Measurements from ENCODE around the gene SUMO3.

SUMO3 gene

GRCh38 chr21:44778499-44778911, 39.4 kb downstream of the SUMO3 start:
- no peak for DNase-seq (ENCODE audit: low spot score)

DNA sequence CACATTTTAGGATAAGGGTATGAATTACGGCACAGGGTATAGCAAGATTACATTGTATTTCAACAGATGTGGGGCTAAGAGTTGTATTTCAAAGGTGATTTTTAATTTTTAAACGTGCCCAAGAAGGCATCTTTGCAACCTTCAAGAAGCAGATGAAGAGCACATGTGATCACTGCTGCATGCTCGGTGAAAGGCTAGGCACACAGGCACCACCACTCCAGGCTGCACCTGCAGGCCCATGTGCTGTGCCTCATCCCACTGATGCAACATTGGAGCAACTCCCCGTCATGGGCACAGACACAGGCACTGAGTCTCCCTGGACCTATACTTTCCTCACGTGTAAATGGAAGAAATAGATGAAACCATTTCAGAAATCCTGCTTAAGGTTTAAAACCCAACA, 39.8 kb downstream of the SUMO3 start:
- no peak for DNase-seq (ENCODE audit: low spot score)

GRCh38 chr21:44774972-44775371, 42.9 kb downstream of the SUMO3 start:
- DNase-seq (ENCODE audit: low spot score) = no peak

- peak; percentile 84 for DNase-seq (ENCODE audit: low spot score)
These were observed 44.5 kb downstream of the SUMO3 start for GRCh38 chr21:44773291-44773932.

DNA sequence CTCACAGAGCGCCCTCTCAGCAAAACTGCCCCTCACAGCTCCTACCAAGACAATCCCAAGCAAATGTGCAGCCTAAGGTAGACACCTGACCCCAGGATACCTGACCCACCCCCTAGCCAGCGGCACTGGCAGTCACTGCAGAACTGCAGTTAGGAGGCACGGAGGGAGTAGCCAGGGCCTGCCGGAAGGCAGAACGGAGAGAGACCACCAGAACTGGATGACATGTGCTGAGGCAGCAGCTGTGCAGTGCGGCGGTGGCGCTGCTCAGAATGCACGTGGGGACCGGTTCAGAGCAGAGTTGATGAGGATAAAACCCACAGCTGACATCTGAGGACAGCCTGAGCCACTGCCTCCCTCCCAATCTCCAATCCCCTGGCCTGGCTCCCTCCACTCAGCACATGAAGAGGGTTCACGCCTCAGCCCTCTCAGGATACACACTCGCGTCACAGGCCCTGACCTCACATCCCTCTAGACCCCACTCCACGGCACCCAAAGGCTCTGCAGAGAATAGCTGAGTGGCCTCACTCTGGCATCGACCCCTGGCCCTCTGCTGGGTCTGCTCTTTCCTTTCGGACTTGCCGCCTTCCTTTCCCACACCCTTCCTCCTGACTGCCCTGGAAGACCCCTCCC, 45.9 kb downstream of the SUMO3 start:
- peak; percentile 38 for DNase-seq (ENCODE audit: low spot score)

GRCh38 chr21:44767834-44768831, 49.7 kb downstream of the SUMO3 start:
- DNase-seq (ENCODE audit: low spot score) = no peak

DNA sequence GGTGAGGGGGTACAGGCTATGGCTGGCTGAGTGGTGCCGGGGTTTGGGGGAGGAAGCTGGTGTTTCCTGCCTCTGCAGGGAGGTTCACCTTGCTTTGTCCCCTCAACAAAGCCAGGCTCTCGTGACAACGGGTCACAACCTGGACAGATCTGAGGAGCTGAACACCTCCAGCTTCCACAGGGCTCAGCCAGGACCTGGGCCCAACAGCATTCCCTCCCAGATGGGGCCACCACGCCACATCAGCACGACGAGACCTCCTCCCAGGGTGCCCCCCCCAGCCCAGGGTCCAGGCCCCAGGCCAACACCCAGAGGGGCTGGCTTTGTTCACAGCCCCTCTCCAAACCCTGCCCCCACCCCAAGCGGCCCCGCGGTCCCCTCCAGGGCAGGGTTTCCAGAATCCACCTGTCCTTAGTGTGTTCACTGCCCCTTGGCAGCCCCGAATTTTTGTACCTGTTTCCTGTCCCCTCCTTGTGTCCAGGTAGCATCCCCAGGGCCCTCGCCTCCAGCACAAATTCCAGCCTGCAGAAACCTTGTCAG, 51.0 kb downstream of the SUMO3 start:
- peak; percentile 38 for DNase-seq (ENCODE audit: low spot score)

GRCh38 chr21:44766014-44766817, 51.6 kb downstream of the SUMO3 start:
- peak; percentile 48 for DNase-seq (ENCODE audit: low spot score)

DNA sequence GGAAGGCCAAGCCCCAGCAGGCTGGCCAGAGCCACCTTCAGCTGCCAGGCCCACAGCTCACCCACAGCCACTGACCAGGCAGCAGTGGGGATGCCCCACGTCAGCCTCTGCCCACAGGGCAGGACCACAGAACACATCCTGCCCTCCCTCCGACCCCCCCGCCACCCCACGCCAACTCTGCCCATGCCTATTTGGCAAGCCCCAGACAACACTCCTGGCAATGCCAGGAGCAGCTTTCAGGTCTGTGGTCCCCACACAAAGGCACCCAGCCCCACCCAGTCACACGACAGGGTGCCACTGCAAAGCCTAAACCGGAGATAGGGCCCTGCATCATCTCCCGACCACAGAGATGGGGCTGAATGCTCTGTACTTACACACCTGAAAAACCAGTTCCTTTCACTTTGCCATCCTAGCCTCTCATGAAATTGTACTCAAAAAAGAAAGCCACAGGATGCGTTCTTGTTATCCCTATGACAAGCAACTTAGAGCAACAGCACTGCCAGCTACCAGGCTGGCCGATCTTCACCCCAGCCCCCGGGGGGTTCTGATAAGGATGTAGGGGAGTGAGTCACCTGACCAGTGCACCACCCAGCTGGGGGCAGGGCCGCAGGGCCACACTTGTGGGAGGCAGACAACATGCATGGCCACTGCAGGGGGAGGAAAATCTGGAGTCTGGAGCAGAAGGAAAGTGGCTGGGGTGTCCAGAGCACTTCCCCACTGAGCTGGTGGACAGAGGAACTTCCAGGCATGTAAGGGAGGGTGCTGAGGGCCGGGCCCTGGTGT, 52.4 kb downstream of the SUMO3 start:
- DNase-seq (ENCODE audit: low spot score) = peak; percentile 42

- DNase-seq (ENCODE audit: low spot score) = peak; percentile 46
These were observed 53.3 kb downstream of the SUMO3 start for GRCh38 chr21:44764319-44765230.

DNA sequence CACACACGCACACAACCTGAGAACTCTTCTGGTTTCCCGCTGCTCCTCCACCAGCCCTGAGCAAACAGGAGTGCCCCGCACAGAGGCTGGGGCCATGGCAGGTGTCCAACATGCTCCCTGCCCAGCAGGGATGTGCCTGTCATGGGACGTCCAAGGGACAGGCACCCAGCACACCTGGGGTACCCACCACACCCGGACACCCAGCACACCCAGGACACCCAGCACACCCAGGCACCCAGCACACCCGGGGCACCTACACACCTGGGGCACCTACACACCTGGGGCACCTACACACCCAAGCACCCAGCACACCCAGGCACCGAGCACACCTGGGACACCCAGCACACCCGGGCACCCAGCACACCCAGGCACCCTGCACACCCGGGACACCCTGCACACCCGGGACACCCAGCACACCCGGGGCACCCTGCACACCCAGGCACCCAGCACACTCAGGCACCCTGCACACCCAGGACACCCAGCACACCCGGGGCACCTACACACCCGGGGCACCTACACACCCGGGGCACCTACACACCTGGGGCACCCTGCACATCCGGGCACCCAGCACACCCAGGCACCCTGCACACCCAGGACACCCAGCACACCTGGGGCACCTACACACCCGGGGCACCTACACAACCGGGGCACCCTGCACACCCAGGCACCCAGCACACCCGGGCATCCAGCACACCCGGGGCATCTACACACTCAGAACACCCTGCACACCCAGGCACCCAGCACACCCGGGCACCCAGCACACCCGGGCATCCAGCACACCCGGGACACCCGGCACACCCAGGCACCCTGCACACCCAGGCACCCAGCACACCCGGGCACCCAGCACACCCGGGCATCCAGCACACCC, 54.2 kb downstream of the SUMO3 start:
- DNase-seq (ENCODE audit: low spot score) = no peak

DNA sequence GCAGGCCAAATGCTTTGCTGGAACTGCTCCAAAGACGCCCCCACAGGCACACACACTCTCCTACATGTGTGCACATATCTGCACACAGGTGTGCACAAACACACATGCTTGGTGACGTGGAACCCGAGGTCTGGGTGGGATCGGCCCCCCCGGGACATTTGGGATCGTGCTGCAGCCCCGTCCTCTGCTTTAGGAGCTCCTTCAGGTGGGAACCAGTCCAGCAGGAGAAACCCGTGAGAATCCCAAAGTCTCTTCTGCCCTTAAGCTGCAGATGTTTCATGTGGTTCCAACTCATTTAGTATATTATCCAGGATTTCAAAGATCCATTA, 54.8 kb downstream of the SUMO3 start:
- DNase-seq (ENCODE audit: low spot score) = no peak

GRCh38 chr21:44762221-44763049, 55.4 kb downstream of the SUMO3 start:
- DNase-seq (ENCODE audit: low spot score) = no peak

DNA sequence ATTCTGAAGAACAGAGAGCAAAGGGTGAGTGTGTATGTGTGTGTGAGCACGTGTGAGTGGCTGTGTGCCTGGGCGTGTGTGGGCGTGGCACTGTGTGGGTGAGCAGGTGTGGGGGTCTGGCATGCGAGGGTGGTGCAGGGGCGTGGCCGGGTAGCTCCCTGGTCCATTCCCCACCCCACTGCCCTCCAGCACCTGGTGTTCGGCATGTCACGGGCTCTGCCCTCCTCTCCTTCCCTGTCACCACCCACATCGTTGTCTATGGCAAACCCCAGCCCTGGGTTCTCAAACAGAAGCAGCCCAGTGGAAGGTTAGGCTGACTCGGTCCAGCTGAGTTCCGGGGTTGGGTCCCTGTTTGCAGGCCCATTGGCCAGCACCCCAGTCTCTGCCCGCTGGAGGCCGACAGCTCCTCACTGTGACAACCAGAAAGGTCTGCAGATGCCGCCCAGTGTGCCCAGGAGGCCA, 56.1 kb downstream of the SUMO3 start:
- DNase-seq (ENCODE audit: low spot score) = no peak

DNA sequence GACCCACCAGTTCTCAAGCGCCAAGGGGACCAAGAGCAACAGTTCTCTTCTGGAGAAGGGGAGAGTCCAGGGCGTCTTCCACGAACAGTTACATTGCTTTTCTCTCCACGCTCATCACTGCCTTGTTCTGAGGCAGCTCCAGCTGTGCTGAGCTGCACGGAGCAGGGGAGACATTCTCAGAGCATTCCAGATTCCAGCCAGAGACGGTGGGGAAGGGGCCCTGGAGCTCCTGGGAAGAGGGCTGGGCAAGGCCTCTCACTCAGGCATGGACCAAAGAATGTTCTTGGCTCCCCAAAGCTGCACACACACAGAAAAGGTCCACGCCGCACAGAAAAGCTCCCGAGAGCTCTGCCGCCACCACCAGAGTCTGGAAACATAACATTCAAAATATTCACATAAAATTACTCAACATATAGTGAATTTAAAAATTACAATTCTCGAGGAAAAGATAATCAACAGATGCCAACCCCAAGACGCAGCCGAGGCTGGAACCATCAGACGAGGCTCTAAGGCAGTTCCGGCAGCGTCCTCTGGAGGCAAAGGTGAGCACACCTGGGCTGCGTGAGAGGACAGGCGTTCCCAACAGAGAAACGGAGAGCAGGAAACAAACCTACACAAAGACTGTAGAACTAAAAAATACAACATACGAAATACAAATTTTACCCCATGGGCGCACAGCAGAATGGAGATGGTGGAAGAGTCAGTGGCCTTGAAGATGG, 56.7 kb downstream of the SUMO3 start:
- no peak for DNase-seq (ENCODE audit: low spot score)

- no peak for DNase-seq (ENCODE audit: low spot score)
These were observed 57.5 kb downstream of the SUMO3 start for GRCh38 chr21:44760376-44760775.

- DNase-seq (ENCODE audit: low spot score) = no peak
These were observed 58.1 kb downstream of the SUMO3 start for GRCh38 chr21:44759628-44760285.

Data from ecto neural progenitor cell (in vitro differentiated cells).